ENCODE data around the gene REEP1.

- TF ChIP-seq CTCF (IDR thresholded peaks at IDR 0.05; ENCODE audit: insufficient read depth, low read length, poor library complexity, severe bottlenecking) (no peak), EZH2phosphoT487 (conservative IDR thresholded peaks at IDR 0.05; ENCODE audit: low read length) (no peak)
Observed at GRCh38 chr2:86281066-86281700, 56.2 kb downstream of the REEP1 start.
